Measurements from ENCODE around the gene PRKN.

The PRKN gene

DNA sequence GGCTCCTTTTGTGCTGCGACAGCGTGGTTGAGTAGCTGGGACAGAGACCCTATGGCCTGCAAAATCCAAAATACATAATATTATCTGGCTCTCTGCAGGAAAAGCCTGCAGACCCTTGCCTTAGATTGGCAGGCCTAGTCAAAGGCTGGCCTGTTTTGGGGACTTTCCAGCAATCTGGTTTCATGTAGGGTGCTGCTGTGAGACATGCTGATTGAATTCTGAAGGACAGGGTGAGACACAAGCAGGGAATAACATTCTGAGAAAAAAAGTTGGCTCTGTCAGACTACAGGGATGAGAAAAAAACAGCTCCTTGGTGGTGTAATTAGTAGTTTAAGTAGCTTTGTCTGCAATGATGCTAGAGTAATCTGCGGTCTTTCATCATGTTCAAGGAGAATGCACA is 1051.0 kb downstream of the PRKN start:
- Histone ChIP-seq H3K4me3 (replicated peaks; ENCODE audit: insufficient read depth, low read length) (no peak overlapping the region), H3K27ac (replicated peaks) (no peak overlapping the region), H3K27me3 (ENCODE audit: insufficient read depth, poor library complexity, severe bottlenecking) (no peaks in the 10 kb centered on the region)
- DNase-seq (ENCODE audit: low read depth in 1 of 2, low spot score in 1 of 2): no peak
- TF ChIP-seq, protein P1, sequence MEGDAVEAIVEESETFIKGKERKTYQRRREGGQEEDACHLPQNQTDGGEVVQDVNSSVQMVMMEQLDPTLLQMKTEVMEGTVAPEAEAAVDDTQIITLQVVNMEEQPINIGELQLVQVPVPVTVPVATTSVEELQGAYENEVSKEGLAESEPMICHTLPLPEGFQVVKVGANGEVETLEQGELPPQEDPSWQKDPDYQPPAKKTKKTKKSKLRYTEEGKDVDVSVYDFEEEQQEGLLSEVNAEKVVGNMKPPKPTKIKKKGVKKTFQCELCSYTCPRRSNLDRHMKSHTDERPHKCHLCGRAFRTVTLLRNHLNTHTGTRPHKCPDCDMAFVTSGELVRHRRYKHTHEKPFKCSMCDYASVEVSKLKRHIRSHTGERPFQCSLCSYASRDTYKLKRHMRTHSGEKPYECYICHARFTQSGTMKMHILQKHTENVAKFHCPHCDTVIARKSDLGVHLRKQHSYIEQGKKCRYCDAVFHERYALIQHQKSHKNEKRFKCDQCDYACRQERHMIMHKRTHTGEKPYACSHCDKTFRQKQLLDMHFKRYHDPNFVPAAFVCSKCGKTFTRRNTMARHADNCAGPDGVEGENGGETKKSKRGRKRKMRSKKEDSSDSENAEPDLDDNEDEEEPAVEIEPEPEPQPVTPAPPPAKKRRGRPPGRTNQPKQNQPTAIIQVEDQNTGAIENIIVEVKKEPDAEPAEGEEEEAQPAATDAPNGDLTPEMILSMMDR (IDR thresholded peaks at IDR 0.05; ENCODE audit: insufficient read depth, low read length): no peak
- TF ChIP-seq SPI1 (IDR thresholded peaks at IDR 0.05; ENCODE audit: borderline replicate concordance, low read depth) (no peak), GABPA (IDR thresholded peaks at IDR 0.05; ENCODE audit: low read depth) (no peak), POLR2AphosphoS5 (IDR thresholded peaks at IDR 0.05; ENCODE audit: low read depth) (no peak)
- TF ChIP-seq, protein P2, sequence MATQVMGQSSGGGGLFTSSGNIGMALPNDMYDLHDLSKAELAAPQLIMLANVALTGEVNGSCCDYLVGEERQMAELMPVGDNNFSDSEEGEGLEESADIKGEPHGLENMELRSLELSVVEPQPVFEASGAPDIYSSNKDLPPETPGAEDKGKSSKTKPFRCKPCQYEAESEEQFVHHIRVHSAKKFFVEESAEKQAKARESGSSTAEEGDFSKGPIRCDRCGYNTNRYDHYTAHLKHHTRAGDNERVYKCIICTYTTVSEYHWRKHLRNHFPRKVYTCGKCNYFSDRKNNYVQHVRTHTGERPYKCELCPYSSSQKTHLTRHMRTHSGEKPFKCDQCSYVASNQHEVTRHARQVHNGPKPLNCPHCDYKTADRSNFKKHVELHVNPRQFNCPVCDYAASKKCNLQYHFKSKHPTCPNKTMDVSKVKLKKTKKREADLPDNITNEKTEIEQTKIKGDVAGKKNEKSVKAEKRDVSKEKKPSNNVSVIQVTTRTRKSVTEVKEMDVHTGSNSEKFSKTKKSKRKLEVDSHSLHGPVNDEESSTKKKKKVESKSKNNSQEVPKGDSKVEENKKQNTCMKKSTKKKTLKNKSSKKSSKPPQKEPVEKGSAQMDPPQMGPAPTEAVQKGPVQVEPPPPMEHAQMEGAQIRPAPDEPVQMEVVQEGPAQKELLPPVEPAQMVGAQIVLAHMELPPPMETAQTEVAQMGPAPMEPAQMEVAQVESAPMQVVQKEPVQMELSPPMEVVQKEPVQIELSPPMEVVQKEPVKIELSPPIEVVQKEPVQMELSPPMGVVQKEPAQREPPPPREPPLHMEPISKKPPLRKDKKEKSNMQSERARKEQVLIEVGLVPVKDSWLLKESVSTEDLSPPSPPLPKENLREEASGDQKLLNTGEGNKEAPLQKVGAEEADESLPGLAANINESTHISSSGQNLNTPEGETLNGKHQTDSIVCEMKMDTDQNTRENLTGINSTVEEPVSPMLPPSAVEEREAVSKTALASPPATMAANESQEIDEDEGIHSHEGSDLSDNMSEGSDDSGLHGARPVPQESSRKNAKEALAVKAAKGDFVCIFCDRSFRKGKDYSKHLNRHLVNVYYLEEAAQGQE (IDR thresholded peaks at IDR 0.05; ENCODE audit: insufficient replicate concordance, low read depth): no peak

GRCh38 chr6:161674930-161675682 is 1052.5 kb downstream of the PRKN start:
- Histone ChIP-seq H3K27me3 (ENCODE audit: insufficient read depth, poor library complexity, severe bottlenecking) (no peaks in the 10 kb centered on the region), H3K27ac (replicated peaks) (no peak overlapping the region), H3K4me3 (replicated peaks; ENCODE audit: insufficient read depth, low read length) (no peak overlapping the region)
- DNase-seq (ENCODE audit: low read depth in 1 of 2, low spot score in 1 of 2): no peak
- TF ChIP-seq, protein P2 (IDR thresholded peaks at IDR 0.05; ENCODE audit: insufficient replicate concordance, low read depth): no peak
- TF ChIP-seq SPI1 (IDR thresholded peaks at IDR 0.05; ENCODE audit: borderline replicate concordance, low read depth): no peak
- TF ChIP-seq, protein P1 (IDR thresholded peaks at IDR 0.05; ENCODE audit: insufficient read depth, low read length): no peak
- TF ChIP-seq POLR2AphosphoS5 (IDR thresholded peaks at IDR 0.05; ENCODE audit: low read depth): no peak
- no peak for TF ChIP-seq GABPA (IDR thresholded peaks at IDR 0.05; ENCODE audit: low read depth)

- Histone ChIP-seq H3K4me3 (replicated peaks; ENCODE audit: insufficient read depth, low read length) (no peak overlapping the region), H3K27me3 (ENCODE audit: insufficient read depth, poor library complexity, severe bottlenecking) (no peaks in the 10 kb centered on the region), H3K27ac (replicated peaks) (no peak overlapping the region)
- TF ChIP-seq, protein P1 (IDR thresholded peaks at IDR 0.05; ENCODE audit: insufficient read depth, low read length): no peak
- TF ChIP-seq GABPA (IDR thresholded peaks at IDR 0.05; ENCODE audit: low read depth): no peak
- TF ChIP-seq, protein P2 (IDR thresholded peaks at IDR 0.05; ENCODE audit: insufficient replicate concordance, low read depth): no peak
- TF ChIP-seq POLR2AphosphoS5 (IDR thresholded peaks at IDR 0.05; ENCODE audit: low read depth): no peak
- no peak for TF ChIP-seq SPI1 (IDR thresholded peaks at IDR 0.05; ENCODE audit: borderline replicate concordance, low read depth)
- no peak for DNase-seq (ENCODE audit: low read depth in 1 of 2, low spot score in 1 of 2)
Measured at GRCh38 chr6:161673026-161673425, 1054.5 kb downstream of the PRKN start.
